HG02610 (cell line): Measurements from ENCODE around the gene ADGRB3.
"Not testable (repeated sequence)": the region's sequence is repeated elsewhere in the genome, so short reads cannot be mapped to it uniquely, and the experiment has no call there.

Experiments used
- ATAC-seq: cut with Tn5 transposase; IDR thresholded peaks from one replicate; pipeline ENCODE4 v1.9.1; 2021; ENCODE audit warnings: mild to moderate bottlenecking, moderate library complexity; ENCODE audit not compliant: unreplicated experiment

Gene ADGRB3

DNA sequence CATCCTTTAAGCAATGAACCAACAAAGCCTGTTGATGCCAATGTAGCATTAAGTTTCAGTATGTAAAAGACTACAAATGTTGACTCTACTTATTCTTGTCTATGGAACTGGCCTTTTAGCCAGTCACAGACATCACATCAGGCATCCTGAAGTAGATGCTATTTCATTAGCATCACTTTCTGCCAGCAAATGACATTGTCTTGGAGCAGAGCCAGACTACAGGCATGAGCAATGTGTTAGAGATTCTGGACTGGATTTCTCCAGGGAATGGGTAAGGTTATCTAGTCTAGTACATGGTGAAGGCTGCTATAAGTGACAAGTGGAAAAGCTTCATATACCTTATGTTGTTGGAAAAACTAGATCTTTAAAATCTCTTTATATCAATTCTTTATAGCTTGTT, 142.9 kb downstream of the ADGRB3 start:
- ATAC-seq = no peak

GRCh38 chr6:68778356-68779020, 143.4 kb downstream of the ADGRB3 start:
- no peak for ATAC-seq

- no peak for ATAC-seq
Measured at GRCh38 chr6:68779366-68779765, 144.3 kb downstream of the ADGRB3 start.

GRCh38 chr6:68790128-68790527, 155.0 kb downstream of the ADGRB3 start:
- ATAC-seq = not testable (repeated sequence)

DNA sequence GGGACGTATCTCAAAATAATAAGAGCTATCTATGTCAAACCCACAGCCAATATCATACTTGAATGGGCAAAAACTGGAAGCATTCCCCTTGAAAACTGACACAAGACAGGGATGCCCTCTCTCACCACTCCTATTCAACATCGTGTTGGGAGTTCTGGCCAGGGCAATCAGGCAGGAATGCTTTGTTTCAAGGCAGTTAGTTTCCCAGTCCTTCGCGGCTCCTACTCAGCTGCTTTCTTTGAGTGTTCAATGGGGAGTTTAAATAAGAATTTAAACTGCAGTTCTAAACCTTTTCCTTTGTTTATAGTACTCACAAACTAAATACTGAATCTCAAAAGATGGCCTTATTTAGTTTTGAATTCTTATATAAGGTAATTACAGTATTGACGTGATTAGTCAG, 179.9 kb downstream of the ADGRB3 start:
- not testable (repeated sequence) for ATAC-seq

GRCh38 chr6:68826501-68826900, 191.4 kb downstream of the ADGRB3 start:
- no peak for ATAC-seq

- no peak for ATAC-seq
Measured at GRCh38 chr6:68834551-68834950, 199.5 kb downstream of the ADGRB3 start.

DNA sequence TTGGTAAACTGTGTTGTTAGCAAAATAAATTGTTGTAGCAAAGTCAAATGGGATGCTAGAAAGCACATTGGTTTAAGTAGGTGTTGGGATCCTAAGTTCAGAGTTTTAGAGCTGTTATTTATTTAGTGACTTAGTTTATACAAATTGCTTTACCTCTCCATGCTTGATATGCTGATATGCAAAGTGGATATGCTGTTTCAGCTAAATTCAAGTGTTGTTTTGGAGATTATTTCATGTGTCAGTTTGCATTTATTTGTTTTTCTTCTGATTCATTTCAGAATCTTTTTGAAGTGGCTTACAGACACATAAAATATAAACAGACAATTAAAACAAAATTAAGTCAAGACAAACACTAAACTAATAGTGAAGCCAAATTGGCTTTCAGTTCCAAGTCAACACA, 203.5 kb downstream of the ADGRB3 start:
- no peak for ATAC-seq

DNA sequence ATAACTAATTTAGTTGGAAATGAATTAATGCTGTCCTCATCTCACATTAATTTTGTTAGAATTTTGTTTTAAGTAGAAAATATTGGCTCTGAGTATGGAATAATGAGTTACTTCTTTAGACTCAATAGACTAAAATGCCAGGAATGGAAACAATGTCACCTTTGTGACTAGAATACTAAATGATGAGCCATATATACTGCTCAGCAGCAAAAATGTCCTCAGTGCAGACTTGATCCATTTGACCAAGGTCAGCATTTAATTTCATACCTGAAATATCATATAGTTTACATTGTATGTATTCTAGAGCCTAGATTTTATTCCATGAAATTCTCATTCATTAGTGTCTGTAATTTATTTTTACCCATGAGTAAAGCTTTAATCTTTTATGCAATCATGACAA, 217.7 kb downstream of the ADGRB3 start:
- no peak for ATAC-seq

GRCh38 chr6:68859233-68859632, 224.2 kb downstream of the ADGRB3 start:
- no peak for ATAC-seq

DNA sequence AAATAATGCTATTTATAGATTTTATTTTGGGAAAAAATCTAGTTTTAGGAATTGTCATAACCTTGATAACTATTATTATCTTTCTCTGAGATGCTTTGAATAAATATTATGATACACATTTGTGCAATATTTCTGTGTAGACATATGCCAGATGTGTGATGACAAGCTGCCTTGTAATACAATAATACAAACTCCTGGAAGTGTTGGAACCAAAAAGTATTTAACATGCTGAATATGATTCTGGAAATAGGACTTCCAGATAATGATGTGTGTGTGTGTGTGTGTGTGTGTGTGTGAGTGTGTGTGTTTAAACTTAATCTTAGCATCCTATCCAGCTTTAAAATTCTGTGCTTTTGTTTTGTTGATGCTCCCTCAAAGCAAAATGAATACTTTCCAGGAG, 233.6 kb downstream of the ADGRB3 start:
- ATAC-seq = no peak

DNA sequence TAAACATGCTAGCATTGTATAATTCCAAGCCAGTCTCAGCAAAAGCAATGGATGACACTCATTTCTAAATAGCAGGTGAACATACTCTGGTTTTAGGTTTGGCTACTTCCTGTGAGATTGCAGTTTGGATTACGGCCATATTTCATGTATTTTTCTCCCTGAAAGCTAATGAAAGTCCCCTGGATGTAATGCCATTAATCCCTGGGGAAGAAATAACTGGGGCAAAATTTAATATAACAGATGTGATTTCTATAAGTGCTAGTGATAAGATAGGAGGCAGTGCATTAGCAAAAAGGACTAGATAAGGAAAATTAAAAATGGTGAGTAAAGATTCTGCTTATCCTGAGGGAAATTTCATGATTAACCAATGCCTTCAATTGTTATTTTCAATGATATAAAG, 238.2 kb downstream of the ADGRB3 start:
- no peak for ATAC-seq

- no peak for ATAC-seq
Measured at GRCh38 chr6:68874747-68875146, 239.7 kb downstream of the ADGRB3 start.

GRCh38 chr6:68875403-68875802, 240.3 kb downstream of the ADGRB3 start:
- no peak for ATAC-seq

DNA sequence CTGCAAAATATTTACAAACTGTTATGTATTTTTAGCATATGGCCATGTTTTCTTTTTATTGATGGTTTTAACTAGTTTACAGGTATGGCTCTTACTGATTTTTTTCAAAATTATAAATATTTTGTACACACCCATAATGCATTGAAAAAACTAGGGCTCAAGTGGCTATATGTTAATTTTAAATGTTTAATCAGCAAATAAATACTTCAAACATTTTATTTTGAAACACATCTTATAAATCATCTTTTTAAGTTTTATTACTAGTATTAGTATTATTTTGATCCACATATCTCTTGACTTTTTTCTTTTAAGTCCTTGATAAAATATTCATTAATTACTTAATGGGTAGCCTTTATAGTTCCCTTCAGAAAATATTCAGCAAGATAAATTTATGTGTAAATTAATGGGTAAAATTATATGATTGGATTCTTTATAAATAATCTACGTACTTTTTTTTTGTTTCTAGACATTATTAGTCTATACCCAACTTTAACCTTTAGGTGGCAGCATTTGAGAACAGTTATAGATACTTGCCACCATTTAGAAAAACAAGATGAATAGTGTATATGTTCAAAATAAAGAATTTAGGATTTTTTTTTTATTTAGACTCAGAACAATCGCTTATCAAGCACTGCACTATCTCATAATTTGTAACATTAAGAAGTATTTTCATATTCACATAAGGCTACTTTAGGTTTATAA, 241.9 kb downstream of the ADGRB3 start:
- ATAC-seq = no peak

DNA sequence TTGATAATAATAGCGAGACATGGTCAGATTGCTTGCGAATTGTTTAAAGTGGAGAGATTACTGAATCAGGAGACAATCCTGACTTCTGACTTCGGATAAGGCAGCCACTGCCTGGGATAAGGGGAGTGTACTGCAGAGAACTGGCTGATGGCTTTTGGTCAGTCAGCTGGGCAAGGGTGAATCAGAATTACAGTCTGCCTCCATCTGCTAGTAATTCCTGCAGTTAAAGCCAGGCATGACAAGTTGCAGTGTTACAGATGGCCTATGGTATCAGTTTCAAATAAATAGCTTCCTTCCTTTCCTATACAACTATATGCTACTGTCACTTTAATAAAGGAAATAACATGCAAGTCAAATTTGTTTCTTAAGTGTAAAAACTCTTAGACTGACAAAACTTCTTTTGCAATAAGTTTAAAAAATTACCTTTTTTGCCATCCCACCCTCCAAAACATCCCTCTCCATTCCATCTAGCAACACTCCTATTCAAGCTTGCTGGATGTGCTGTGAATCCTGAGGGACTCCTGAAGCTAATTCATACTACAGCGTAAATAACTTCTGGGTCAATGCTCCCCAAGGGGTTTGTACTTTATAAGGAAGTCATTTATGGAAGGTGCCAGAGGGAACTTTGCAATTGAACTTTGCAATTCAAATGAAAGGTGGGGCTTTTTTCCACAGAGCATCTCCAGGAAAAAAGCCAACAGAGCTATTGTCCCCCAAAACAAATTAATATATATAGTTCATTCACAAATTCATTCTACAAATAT, 245.2 kb downstream of the ADGRB3 start:
- ATAC-seq = no peak

DNA sequence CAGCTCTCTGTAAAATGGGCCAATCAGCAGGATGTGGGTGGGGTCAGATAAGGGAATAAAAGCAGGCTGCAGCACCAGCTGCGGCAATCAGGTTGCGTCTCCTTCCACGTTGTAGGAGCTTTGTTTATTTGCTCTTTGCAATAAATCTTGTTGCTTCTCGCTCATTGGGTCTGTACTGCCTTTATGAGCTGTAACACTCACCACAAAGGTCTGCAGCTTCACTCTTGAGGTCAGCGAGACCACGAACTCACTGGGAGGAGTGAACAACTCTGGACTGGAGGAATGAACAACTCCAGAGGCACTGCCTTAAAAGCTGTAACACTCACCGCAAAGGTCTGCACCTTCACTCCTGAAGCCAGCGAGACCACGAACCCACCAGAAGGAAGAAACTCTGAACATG, 248.2 kb downstream of the ADGRB3 start:
- not testable (repeated sequence) for ATAC-seq

GRCh38 chr6:68891419-68891818, 256.3 kb downstream of the ADGRB3 start:
- no peak for ATAC-seq

DNA sequence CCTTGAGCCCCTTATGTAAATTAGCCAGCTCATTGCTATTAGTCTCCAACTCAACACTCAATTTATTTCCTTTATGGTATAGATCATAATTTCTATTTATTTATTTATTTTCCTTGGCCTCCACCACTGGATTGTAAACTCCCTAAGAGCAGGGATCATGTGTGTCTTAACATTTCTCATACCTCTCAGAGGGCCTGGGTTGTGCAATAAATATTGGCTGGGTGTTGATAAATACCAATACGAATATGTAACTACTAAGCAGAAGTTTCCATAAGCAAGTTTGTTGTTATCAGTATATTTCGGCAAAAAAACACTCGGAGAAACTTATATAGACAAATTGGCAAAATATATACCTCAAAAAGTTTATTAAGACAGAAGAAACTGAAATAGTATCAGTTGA, 257.4 kb downstream of the ADGRB3 start:
- no peak for ATAC-seq

- ATAC-seq = no peak
Measured at GRCh38 chr6:68895929-68896328, 260.8 kb downstream of the ADGRB3 start.

DNA sequence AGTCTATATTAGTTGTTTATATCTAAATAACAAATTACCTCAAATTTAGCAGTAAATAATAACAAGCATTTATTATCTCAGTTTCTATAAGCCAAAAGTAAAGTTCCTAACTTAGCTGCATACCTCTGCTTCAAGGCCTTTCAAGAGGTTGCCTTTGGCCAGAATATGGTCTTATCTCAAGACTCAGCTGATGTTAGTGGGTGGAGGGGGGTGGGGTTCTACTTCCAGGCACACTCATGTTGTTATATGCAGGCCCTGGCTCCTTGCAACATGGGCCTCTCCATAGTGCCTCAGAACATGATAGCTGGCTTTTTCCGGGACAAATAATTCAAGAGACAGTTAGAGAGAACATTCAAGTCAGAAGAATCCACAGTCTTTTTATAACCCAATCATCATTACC, 266.0 kb downstream of the ADGRB3 start:
- no peak for ATAC-seq

- no peak for ATAC-seq
Measured at GRCh38 chr6:68911334-68911733, 276.3 kb downstream of the ADGRB3 start.
